CD4-positive, alpha-beta memory T cell (primary cell): Measurements from ENCODE around the gene SNX3. TPM values are rescaled to one million over a fixed set of nuclear protein-coding genes. Genes with fewer than 3 reads are reported as not detected.
A peak's percentile ranks its signal among the peaks of the same experiment; 100 is the strongest.

ENCODE experiments used
- CTCF ChIA-PET: fragments of 350-600 bp; sonication (Branson Sonifier 250); formaldehyde crosslinking; loops from one replicate; lab custom pipeline; 2021; ENCODE audit warnings: inconsistent platforms; ENCODE audit not compliant: partially characterized antibody; lab: Charles Lee
- POLR2A ChIA-PET: fragments of 350-600 bp; sonication (Branson Sonifier 250); formaldehyde crosslinking; loops from one replicate; lab custom pipeline; 2021; ENCODE audit not compliant: partially characterized antibody; lab: Charles Lee
- DNase-seq, 5 donors: peaks; one replicate each; pipeline versions ENCODE4 v3.0.0 to v3.0.0-alpha.2; 2020 to 2022; ENCODE audit warnings: mixed read lengths in 1 of 5
- H3K27ac ChIP-seq: one replicate; pipeline ENCODE4 v1.7.0; 2013; ENCODE audit warnings: low read depth, low read length
- H3K27me3 ChIP-seq: 2 replicates; pipeline ENCODE4 v1.7.0; 2013; ENCODE audit warnings: mild to moderate bottlenecking, low read length, moderate library complexity; ENCODE audit not compliant: insufficient read depth
- H3K36me3 ChIP-seq: 2 replicates; pipeline ENCODE4 v1.7.0; 2013; ENCODE audit warnings: mild to moderate bottlenecking, low read length, moderate library complexity; ENCODE audit not compliant: insufficient read depth
- H3K4me1 ChIP-seq: 2 replicates; pipeline ENCODE4 v1.7.0; 2013; ENCODE audit warnings: mild to moderate bottlenecking, low read length, moderate library complexity; ENCODE audit not compliant: insufficient read depth
- H3K4me3 ChIP-seq, 2 donors: one replicate each; pipeline ENCODE4 v1.7.0; 2013; ENCODE audit warnings: low read length in 2 of 2, mild to moderate bottlenecking in 1 of 2
- H3K9me3 ChIP-seq, 2 donors: one replicate each; pipeline ENCODE4 v1.7.0; 2013; ENCODE audit warnings: low read length in 2 of 2, control low read depth in 1 of 2; ENCODE audit not compliant: control insufficient read depth in 1 of 2
- H3K27ac Mint-ChIP-seq, 7 donors: one replicate each; pipeline ENCODE4 v1.8.0; 2020 to 2021; ENCODE audit warnings: mixed read lengths in 7 of 7, mild to moderate bottlenecking in 6 of 7, inconsistent platforms in 3 of 7, moderate library complexity in 3 of 7
- H3K27me3 Mint-ChIP-seq, 2 donors: one replicate each; pipeline ENCODE4 v1.8.0; 2020 to 2021; ENCODE audit warnings: mixed read lengths in 2 of 2
- H3K36me3 Mint-ChIP-seq, 2 donors: one replicate each; pipeline ENCODE4 v1.8.0; 2020 to 2021; ENCODE audit warnings: mixed read lengths in 2 of 2, inconsistent platforms in 1 of 2, mild to moderate bottlenecking in 1 of 2
- H3K4me1 Mint-ChIP-seq, 4 donors: one replicate each; pipeline ENCODE4 v1.8.0; 2020 to 2021; ENCODE audit warnings: mixed read lengths in 4 of 4, mild to moderate bottlenecking in 1 of 4
- H3K4me3 Mint-ChIP-seq, 8 donors: one replicate each; pipeline ENCODE4 v1.8.0; 2020 to 2021; ENCODE audit warnings: mixed read lengths in 8 of 8, mild to moderate bottlenecking in 7 of 8, moderate library complexity in 6 of 8, inconsistent platforms in 3 of 8
- H3K9me3 Mint-ChIP-seq, 8 donors: one replicate each; pipeline ENCODE4 v1.8.0; 2020 to 2021; ENCODE audit warnings: mixed read lengths in 8 of 8, mild to moderate bottlenecking in 5 of 8, inconsistent platforms in 3 of 8, moderate library complexity in 1 of 8
- intact Hi-C: fragments of 100-400 bp; cut with micrococcal nuclease; formaldehyde crosslinking; loops from one replicate; pipeline ENCODE4 v1.15.1; 2023
- polyA plus RNA-seq, 2 donors: library from polyadenylated mRNA; unstranded; fragments of 300-500 nt; fragmentation: Illumina TruSeq; gene quantifications; one replicate each; pipeline ENCODE4 v1.2.3, GENCODE V29; 2021
- total RNA-seq, 2 experiments: library from RNA; stranded (reverse); gene quantifications; one replicate each; pipeline ENCODE4 v1.2.3, GENCODE V29; 2021

The SNX3 gene
- total and polyA plus RNA-seq, 4 experiments from 2014 or later, result 65.9 to 261 (median 127) TPM

GRCh38 chr6:108180776-108181175, 80.1 kb downstream of the SNX3 start:
- Histone ChIP-seq H3K4me1 (peaks cover 7% of the 10 kb centered on the region), H3K9me3 (no peaks in the 10 kb centered on the region), H3K27me3 (peaks cover 28% of the 10 kb centered on the region), H3K36me3 (no peaks in the 10 kb centered on the region), H3K27ac (no peak overlapping the region), H3K4me3 (no peak overlapping the region)
- intact Hi-C loops, result no loop called here
- H3K4me1 Mint-ChIP-seq, result peaks cover 4 to 19% (median 8%) of the 10 kb centered on the region in 4 donors
- no peak overlapping the region for H3K4me3 Mint-ChIP-seq
- POLR2A ChIA-PET, result no interaction called here
- H3K27ac Mint-ChIP-seq, result no peak overlapping the region
- DNase-seq, result no peak
- H3K9me3 Mint-ChIP-seq, result peaks cover 0 to 2% (median 0%) of the 10 kb centered on the region in 8 donors
- CTCF ChIA-PET, result no interaction called here
- H3K36me3 Mint-ChIP-seq, result no peaks in the 10 kb centered on the region
- peaks cover 46 to 58% of the 10 kb centered on the region in 2 donors for H3K27me3 Mint-ChIP-seq

- Mint-ChIP-seq H3K27me3 (peaks cover 44 to 63% of the 10 kb centered on the region in 2 donors), H3K9me3 (peaks cover 0 to 2% (median 0%) of the 10 kb centered on the region in 8 donors), H3K4me3 (no peak overlapping the region), H3K4me1 (peaks cover 4 to 24% (median 12%) of the 10 kb centered on the region in 4 donors), H3K36me3 (no peaks in the 10 kb centered on the region), H3K27ac (no peak overlapping the region)
- intact Hi-C loops, result no loop called here
- Histone ChIP-seq H3K9me3 (no peaks in the 10 kb centered on the region), H3K27ac (no peak overlapping the region), H3K4me1 (peaks cover 12% of the 10 kb centered on the region), H3K4me3 (no peak overlapping the region), H3K36me3 (no peaks in the 10 kb centered on the region), H3K27me3 (peaks cover 33% of the 10 kb centered on the region)
- ChIA-PET POLR2A (no interaction called here), CTCF (no interaction called here)
- no peak for DNase-seq
Observed at GRCh38 chr6:108180266-108180665, 80.6 kb downstream of the SNX3 start.

- Mint-ChIP-seq H3K36me3 (no peaks in the 10 kb centered on the region), H3K9me3 (peaks cover 0 to 2% (median 0%) of the 10 kb centered on the region in 8 donors), H3K27ac (no peak overlapping the region), H3K4me1 (peaks cover 4 to 28% (median 15%) of the 10 kb centered on the region in 4 donors), H3K4me3 (no peak overlapping the region), H3K27me3 (peaks cover 45 to 66% of the 10 kb centered on the region in 2 donors)
- H3K27me3 ChIP-seq, result peaks cover 39% of the 10 kb centered on the region
- ChIA-PET CTCF (no interaction called here), POLR2A (no interaction called here)
- H3K9me3 ChIP-seq, result no peaks in the 10 kb centered on the region
- no peak overlapping the region for H3K27ac ChIP-seq
- intact Hi-C loops, result no loop called here
- no peaks in the 10 kb centered on the region for H3K36me3 ChIP-seq
- H3K4me1 ChIP-seq, result peaks cover 16% of the 10 kb centered on the region
- no peak overlapping the region for H3K4me3 ChIP-seq
- no peak for DNase-seq
Observed at GRCh38 chr6:108179741-108180140, 81.1 kb downstream of the SNX3 start.

- peaks cover 60 to 77% of the 10 kb centered on the region in 2 donors for H3K27me3 Mint-ChIP-seq
- peaks cover 4 to 29% (median 19%) of the 10 kb centered on the region in 4 donors for H3K4me1 Mint-ChIP-seq
- Histone ChIP-seq H3K4me3 (no peak overlapping the region), H3K27me3 (peaks cover 51% of the 10 kb centered on the region), H3K27ac (no peak overlapping the region), H3K4me1 (peaks cover 16% of the 10 kb centered on the region), H3K9me3 (no peaks in the 10 kb centered on the region), H3K36me3 (no peaks in the 10 kb centered on the region)
- no peak for DNase-seq
- H3K9me3 Mint-ChIP-seq, result peaks cover 0 to 4% (median 0%) of the 10 kb centered on the region in 8 donors
- CTCF ChIA-PET, result interaction anchor here (1.3 kb wide), 1 partner anchor 16 kb away, joined by 5 read pairs; no protein-coding TSS in a partner anchor
- intact Hi-C loops, result no loop called here
- POLR2A ChIA-PET, result interaction anchor here (1.2 kb wide), 1 partner anchor 32 kb away, joined by 3 read pairs; no protein-coding TSS in a partner anchor
- no peaks in the 10 kb centered on the region for H3K36me3 Mint-ChIP-seq
- H3K27ac Mint-ChIP-seq, result no peak overlapping the region
- peak overlapping the region; percentile 49 to 78 (median 72) for H3K4me3 Mint-ChIP-seq
Observed at GRCh38 chr6:108176281-108177089, 84.4 kb downstream of the SNX3 start.

- Mint-ChIP-seq H3K4me1 (peaks cover 8 to 36% (median 23%) of the 10 kb centered on the region in 4 donors), H3K27ac (no peak overlapping the region), H3K36me3 (no peaks in the 10 kb centered on the region), H3K27me3 (peaks cover 64 to 81% of the 10 kb centered on the region in 2 donors), H3K4me3 (peak overlapping the region; percentile 49 to 78 (median 72)), H3K9me3 (peaks cover 0 to 4% (median under 1%) of the 10 kb centered on the region in 8 donors)
- POLR2A ChIA-PET, result interaction anchor here (0.8 to 1.2 kb wide), 2 partner anchors 32 to 86 kb away, joined by 3 read pairs; no protein-coding TSS in a partner anchor
- intact Hi-C loops, result no loop called here
- Histone ChIP-seq H3K9me3 (no peaks in the 10 kb centered on the region), H3K4me3 (no peak overlapping the region), H3K27ac (no peak overlapping the region), H3K36me3 (no peaks in the 10 kb centered on the region), H3K4me1 (peaks cover 21% of the 10 kb centered on the region), H3K27me3 (peaks cover 56% of the 10 kb centered on the region)
- no peak for DNase-seq
- CTCF ChIA-PET, result interaction anchor here (1.3 kb wide), 1 partner anchor 17 kb away, joined by 5 read pairs; no protein-coding TSS in a partner anchor
Observed at GRCh38 chr6:108175592-108176279, 85.1 kb downstream of the SNX3 start.

- ChIA-PET CTCF (no interaction called here), POLR2A (interaction anchor here (0.8 kb wide), 1 partner anchor 86 kb away, joined by 3 read pairs; no protein-coding TSS in a partner anchor)
- Mint-ChIP-seq H3K9me3 (peaks cover 0 to 4% (median under 1%) of the 10 kb centered on the region in 8 donors), H3K27ac (no peak overlapping the region), H3K27me3 (peaks cover 61 to 79% of the 10 kb centered on the region in 2 donors), H3K36me3 (no peaks in the 10 kb centered on the region), H3K4me3 (peak overlapping the region in 6 of 8 donors; percentile 11 to 74 (median 54)), H3K4me1 (peaks cover 8 to 41% (median 23%) of the 10 kb centered on the region in 4 donors)
- no peak for DNase-seq
- Histone ChIP-seq H3K4me1 (peaks cover 27% of the 10 kb centered on the region), H3K36me3 (no peaks in the 10 kb centered on the region), H3K4me3 (no peak overlapping the region), H3K27ac (no peak overlapping the region), H3K9me3 (no peaks in the 10 kb centered on the region), H3K27me3 (peaks cover 62% of the 10 kb centered on the region)
- intact Hi-C loops, result no loop called here
Observed at GRCh38 chr6:108175176-108175591, 85.7 kb downstream of the SNX3 start.
